HG02973 (cell line): ENCODE data around the gene GADD45B.

Experiments
- ATAC-seq: cut with Tn5 transposase; IDR thresholded peaks from one replicate; pipeline ENCODE4 v1.9.1; 2021; ENCODE audit warnings: moderate library complexity; ENCODE audit not compliant: unreplicated experiment

The GADD45B gene

GRCh38 chr19:2475702-2476450 lies at the start of gene GADD45B:
TSS of gene GADD45B (plus strand) at chr19:2476127. CDS start at chr19:2476359, 232 bp downstream.
- ATAC-seq: peak; percentile 39

DNA sequence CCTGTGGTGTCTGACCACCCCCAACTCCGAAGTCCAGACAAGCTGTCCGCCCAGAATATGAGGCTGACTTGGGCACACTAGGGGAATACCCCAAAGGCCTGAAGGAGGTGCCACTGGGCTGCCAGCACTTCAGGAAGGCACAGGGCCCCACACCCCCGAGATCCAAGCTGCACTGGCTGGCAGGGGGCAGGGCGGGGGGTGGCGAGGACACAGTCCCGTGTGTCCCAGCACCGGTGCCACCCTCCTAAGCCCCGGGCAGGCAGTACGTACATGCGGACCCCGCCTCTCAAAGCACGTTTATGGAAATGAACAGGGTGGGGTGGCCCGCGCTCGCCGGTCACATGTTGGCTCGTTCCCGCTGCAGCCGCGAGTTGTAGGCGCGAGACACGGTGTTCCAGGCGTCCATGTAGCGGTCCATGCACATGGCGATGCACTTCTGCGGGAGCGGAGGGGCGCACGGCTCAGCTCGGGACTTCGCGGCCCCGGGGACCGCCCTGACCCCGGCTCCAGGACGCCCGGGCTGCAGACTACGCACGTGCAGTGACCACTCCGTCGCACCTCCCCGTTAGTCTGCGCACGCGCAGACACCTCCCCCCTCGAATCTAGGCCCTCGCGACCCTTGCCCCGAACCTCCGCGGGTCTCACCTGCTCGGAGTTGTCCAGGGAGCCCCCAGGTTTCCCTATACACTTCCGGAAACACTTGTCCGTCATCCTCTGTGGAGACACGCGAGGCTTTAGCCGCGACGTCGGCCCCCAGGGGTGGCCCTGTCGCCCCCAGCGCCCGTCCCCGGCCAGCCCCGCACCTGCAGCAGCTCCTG lies 49.1 kb upstream of the GADD45B start:
- ATAC-seq: peak; percentile 1

- peak; percentile 71 for ATAC-seq
These were observed 48.3 kb upstream of the GADD45B start, which contains the start of gene TIMM13 for GRCh38 chr19:2427429-2428320. TSS of gene TIMM13 (minus strand) at chr19:2427586. CDS start at chr19:2427533, 53 bp downstream.

DNA sequence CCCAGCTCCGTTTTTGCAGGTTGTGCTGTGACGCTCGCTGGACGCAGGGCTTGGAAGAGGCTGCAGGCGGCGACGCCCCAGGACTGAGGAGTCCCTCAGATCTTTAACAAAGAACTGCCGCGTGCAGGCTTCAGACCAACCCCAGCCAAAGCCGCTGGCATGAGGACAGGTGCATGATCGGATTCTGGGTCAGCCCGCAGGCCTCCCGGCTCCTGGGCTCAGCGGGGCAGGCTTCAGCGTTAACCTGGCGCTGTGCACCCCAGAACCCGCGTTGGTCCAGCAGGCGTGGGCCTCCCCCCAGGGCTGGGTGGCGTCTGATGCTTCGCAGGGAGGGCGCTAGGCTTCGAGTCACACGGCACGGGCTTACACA lies 47.6 kb upstream of the GADD45B start:
- no peak for ATAC-seq

DNA sequence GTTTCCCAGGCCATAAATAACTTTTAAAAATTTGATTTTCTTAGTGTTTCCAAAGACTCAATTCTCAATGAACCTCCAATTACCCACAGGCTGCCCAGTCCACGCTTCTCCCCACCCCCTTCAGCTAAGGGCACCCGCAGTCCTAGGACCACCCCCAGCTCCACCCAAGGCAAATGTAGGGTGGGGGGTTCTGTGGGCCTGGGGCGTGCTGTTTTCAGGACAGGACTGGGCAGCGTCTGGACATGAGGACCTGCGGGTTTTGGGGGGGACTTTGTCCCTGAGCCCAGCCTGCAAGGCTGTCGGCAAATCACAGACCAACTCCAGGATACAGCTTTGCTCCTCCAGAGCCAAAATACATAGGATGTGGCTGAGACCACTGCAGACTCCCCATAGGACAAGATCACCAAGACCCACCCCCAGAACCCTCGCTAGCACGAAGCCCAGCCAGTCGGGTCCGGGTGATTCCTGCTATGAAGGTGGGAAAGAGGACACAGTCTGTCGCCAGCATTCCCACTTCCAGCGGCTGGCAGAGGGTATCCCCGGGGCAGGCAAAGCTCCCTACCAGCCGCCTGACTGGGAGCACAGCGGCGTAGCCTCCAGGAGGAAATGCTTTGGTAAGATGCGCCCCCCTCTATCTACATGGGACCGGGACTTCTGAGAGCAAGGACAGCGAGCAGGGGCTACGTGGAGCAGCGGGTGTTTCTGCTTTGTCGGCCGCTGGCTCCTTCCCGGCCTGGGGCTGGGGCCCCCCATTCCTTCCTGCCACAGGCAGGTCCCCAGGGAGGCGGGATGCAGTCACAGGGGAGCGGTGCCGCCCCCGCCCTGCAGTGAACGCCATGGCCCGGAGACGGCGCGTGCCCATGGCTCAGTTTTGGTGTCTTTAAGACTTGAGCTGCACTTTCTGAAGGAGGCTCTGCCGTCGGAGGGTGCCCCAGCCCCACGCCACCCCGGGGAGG lies 46.9 kb upstream of the GADD45B start:
- no peak for ATAC-seq

GRCh38 chr19:2429917-2430535 lies 45.9 kb upstream of the GADD45B start:
- no peak for ATAC-seq

GRCh38 chr19:2431318-2432055 lies 44.4 kb upstream of the GADD45B start:
- ATAC-seq: no peak

DNA sequence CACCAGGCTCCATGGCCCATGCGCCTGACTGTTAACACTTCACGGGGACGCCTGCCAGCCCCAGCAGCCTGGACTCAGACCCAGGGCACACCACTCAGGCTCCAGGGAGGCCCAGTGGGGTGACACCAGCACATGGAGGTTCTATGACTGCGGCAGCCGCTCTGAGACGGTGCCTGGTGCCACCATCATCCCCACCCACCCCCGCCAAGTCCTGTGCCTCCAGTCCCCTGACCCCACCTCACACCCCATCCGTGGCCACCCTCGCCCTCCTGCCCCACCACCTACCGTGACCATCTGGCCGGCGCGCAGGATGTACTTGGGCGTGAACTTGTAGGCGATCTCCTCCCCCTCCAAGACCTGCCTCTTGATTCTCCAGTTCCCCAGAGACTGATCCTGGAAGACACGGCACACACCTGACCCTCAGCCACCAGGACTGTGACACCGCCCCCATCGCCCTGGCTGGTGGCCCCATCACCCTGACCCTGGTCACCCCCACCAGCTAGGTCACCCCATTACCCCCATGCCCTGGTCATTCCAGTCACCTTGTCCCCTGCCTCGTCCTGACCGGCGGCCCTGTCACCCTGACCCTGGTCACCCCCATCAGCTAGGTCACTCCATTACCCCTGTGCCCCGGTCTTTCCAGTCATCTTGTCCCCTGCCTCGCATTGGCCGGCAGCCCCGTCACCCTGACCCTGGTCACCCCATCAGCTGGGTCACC lies 43.6 kb upstream of the GADD45B start:
- ATAC-seq: no peak

GRCh38 chr19:2433854-2434253 lies 42.1 kb upstream of the GADD45B start:
- ATAC-seq: no peak

GRCh38 chr19:2434267-2434666 lies 41.7 kb upstream of the GADD45B start:
- ATAC-seq: no peak

GRCh38 chr19:2434721-2435265 lies 41.1 kb upstream of the GADD45B start:
- no peak for ATAC-seq

- ATAC-seq: no peak
These were observed 39.5 kb upstream of the GADD45B start for GRCh38 chr19:2436384-2436783.

- no peak for ATAC-seq
These were observed 39.0 kb upstream of the GADD45B start for GRCh38 chr19:2436926-2437325.

DNA sequence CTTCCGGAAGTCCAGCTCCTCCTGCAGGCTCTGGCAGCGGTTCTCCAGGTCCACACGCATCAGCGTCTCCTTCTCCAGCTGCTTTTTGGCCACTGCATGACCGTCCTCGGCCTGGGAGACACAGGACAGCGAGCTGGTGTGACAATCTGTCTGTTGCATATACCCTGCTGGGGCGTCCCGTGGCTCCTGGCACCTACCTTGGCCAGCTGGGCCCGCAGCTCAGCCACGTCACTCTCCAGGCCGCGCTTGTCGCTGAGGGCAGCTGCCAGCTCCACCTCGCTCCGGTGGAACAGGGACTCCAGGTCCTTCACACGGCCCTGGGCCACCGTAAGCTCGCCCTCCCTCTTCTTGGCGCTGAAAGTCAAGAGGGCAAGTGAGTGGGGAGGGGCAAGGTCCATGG lies 37.7 kb upstream of the GADD45B start:
- no peak for ATAC-seq

DNA sequence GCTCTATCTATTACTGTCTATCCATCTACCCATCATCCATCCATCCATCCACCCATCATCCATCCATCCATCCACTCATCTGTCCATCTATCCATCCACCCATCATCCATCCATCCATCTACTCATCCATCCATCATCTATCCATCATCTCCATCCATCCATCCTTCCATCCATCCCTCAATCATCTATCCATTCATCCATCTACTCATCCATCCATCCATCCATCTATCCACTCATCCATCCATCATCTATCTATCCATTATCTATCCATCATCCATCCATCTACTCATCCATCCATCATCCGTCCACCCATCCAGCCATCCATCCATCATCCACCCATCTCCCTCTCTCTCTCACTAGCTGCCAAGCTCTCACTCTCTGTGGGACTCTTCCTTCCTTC lies 35.4 kb upstream of the GADD45B start:
- no peak for ATAC-seq

DNA sequence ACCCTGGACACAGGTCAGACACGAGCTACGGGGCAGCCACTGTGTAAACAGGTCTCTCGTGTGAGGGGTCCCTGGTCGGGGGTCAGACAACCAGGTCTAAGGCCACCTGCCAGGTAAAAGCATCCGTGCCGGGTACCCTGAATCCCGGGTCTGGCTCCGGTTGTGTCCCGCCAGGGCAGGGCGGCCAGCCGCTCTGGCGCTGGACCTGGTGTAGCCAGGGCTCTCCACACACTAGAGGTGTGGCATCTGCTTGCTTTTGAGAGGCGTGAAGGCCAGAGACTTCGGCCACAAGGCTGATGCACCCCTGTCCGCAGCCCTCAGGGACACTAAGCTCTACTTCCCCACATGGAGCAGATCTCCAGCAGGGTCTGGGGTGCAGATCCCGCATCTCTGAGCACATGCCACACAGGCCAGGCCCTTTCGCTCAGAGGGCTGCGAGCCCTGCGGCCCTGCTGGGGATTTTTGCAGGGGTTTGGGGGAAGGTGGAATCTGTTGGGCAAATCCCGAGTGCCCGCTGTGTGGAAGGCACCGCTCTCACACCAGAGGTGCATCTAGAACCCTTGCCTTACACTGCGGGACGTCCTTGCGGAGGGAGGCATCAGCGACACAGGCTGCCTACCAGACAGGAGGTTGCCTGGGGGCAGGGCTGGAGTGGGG lies 34.7 kb upstream of the GADD45B start:
- no peak for ATAC-seq

DNA sequence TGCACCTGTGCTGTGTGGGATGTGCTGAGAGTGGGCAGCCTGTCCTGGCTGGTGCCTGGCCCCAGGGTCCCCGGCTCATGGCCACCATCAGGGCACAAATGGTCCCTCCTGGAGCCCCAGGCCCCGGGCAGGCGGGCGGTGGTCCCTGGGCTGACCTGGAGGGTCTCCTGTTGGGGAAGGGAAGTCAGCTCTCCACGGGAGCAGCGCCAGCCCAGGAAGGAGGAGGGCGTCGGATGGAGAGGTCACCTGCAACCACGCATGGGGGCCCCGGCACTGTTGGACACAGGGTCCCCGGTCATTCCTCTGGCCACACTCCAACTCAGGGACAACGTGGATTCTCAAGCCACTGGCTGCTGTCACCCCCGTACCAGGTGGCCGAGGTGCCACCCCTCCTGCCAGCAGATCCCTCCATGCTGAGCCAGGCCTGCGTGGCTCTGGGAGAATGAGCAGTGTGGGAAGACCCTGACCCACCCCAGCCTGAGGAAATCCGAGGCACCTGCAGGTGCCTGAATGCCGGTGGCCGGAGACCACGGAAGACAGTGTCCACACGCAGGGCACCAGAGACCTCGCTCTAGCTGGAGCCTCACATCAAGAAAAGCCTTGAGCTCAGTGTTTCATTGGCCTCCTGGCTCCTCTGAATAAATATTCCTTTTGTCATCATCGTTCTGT lies 32.7 kb upstream of the GADD45B start:
- ATAC-seq: no peak
